Stomach smooth muscle (tissue), 2 donors: ENCODE results near the gene CHFR.
"Not testable (repeated sequence)": the region's sequence is repeated elsewhere in the genome, so short reads cannot be mapped to it uniquely, and the experiment has no call there.

Source experiments
- H3K27ac ChIP-seq: one replicate; pipeline ENCODE4 v1.7.0; 2013; ENCODE audit warnings: mild to moderate bottlenecking, low read length, inconsistent platforms
- H3K27me3 ChIP-seq, 2 donors: one replicate each; pipeline ENCODE4 v1.7.0; 2013; ENCODE audit warnings: low read length in 2 of 2; ENCODE audit not compliant: insufficient read depth in 2 of 2, control insufficient read depth in 1 of 2
- H3K36me3 ChIP-seq, 2 donors: one replicate each; pipeline ENCODE4 v1.7.0; 2013; ENCODE audit warnings: low read length in 2 of 2; ENCODE audit not compliant: control insufficient read depth in 2 of 2, insufficient read depth in 2 of 2
- H3K4me1 ChIP-seq: one replicate; pipeline ENCODE4 v1.7.0; 2013; ENCODE audit warnings: low read length; ENCODE audit not compliant: control insufficient read depth, insufficient read depth
- H3K4me3 ChIP-seq, 2 donors: one replicate each; pipeline ENCODE4 v1.7.0; 2013; ENCODE audit warnings: low read length in 2 of 2
- H3K9ac ChIP-seq, 2 donors: one replicate each; pipeline ENCODE4 v1.7.0; 2013; ENCODE audit warnings: low read length in 2 of 2, mild to moderate bottlenecking in 1 of 2
- H3K9me3 ChIP-seq, 2 donors: one replicate each; pipeline ENCODE4 v1.7.0; 2013; ENCODE audit warnings: low read length in 2 of 2; ENCODE audit not compliant: control insufficient read depth in 2 of 2
- donor health status: healthy.
- donor health status: Pancreatic carcinoma.

The CHFR gene

GRCh38 chr12:132828706-132829534, 58.5 kb downstream of the CHFR start, which contains the start of gene GOLGA3:
Gene GOLGA3 (minus strand): TSS chr12:132828869. CDS start chr12:132822128, 6,741 bp downstream.
- peaks cover 12 to 30% of the 10 kb centered on the region in 2 donors for H3K36me3 ChIP-seq
- peak within 1 kb of the TSS; percentile 92 to 99 for H3K4me3 ChIP-seq
- peak within 1 kb of the TSS; percentile 95 for H3K27ac ChIP-seq
- H3K4me1 ChIP-seq, result peaks cover 22% of the 10 kb centered on the region
- no peaks in the 10 kb centered on the region for H3K27me3 ChIP-seq
- H3K9ac ChIP-seq, result peak within 1 kb of the TSS; percentile 90 to 99
- H3K9me3 ChIP-seq, result no peaks in the 10 kb centered on the region

DNA sequence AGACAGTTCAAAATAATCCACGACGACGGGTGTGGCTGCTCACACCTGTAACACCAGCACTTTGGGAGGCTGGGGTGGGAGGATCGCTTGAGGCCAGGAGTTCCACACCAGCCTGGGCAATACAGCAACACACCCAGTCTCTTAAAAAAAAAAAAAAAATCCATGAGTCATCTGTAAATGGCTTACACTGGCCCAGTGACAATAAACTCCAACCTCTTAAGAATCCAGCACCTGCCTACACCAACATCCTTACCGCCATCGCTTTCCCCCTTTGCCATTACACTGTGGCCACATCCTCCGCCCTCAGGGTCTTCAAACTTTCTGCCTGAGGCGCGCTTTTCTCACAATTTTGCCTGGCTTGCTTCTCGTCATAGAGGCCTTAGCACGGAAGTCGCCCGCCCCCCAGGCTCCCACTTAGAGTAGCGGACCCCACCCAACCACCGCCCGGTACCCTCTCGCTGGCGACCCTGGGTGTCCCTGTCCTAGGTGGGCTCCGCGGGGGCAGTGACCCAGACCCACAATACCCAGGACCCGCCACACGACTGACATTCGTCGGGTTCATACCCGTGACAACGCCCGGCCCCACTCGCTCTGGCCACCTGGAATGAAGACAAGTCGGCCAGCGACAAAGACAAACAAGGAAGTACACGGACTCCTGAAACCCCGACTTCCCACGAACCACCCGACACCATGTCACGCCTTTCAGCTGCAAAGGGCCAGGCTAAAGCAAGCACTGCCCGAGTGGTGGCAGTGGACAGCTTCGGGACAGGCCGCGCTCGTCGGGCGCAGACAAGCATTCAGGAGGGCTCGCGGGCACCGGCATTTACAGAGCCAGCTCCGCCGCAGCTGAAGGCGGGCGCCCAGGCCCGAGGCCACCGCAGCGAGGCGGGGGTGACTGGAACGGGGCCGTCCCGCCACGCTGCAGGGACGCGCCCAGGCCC, 59.4 kb downstream of the CHFR start:
- H3K36me3 ChIP-seq, result peaks cover 12 to 24% of the 10 kb centered on the region in 2 donors
- H3K9me3 ChIP-seq, result no peaks in the 10 kb centered on the region
- peak overlapping the region; percentile 92 to 99 for H3K4me3 ChIP-seq
- H3K27me3 ChIP-seq, result no peaks in the 10 kb centered on the region
- peaks cover 22% of the 10 kb centered on the region for H3K4me1 ChIP-seq
- peak overlapping the region; percentile 80 to 90 for H3K9ac ChIP-seq
- peak overlapping the region; percentile 55 for H3K27ac ChIP-seq

DNA sequence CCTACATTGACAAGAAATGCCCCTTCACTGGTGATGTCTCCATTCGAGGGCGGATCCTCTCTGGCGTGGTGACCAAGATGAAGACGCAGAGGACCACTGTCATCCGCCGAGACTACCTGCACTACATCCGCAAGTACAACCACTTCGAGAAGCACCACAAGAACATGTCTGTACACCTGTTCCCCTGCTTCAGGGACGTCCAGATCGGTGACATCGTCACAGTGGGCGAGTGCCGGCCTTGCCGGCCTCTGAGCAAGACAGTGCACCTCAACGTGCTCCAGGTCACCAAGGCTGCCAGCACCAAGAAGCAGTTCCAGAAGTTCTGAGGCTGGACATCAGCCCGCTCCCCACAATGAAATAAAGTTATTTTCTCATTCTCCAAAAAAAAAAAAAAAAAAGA, 61.5 kb downstream of the CHFR start:
- Histone ChIP-seq H3K9me3 (no peaks in the 10 kb centered on the region), H3K36me3 (peaks cover 12 to 23% of the 10 kb centered on the region in 2 donors), H3K4me1 (peaks cover 22% of the 10 kb centered on the region), H3K4me3 (no peak overlapping the region), H3K27ac (no peak overlapping the region), H3K9ac (no peak overlapping the region), H3K27me3 (no peaks in the 10 kb centered on the region)

DNA sequence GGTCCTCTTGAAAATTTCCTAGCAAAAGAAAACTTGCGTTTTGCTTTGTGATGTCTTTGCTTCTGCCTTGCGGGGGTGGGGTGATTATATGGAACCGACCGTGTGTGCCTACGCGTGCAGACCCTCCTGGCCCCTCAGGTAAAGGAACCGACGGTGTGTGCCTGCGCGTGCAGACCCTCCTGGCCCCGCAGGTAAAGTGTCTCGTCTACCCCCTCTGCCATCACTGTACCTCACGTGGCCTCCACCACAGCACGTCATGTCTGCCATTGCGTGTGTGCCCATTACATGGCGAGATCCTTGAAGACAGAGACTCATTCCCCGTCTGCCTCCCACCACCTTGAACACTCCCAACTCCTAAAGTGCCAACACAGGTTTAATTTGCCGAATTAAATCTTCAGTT, 62.3 kb downstream of the CHFR start:
- no peak overlapping the region for H3K9ac ChIP-seq

GRCh38 chr12:132824053-132824452, 63.4 kb downstream of the CHFR start:
- Histone ChIP-seq H3K27me3 (no peaks in the 10 kb centered on the region), H3K27ac (no peak overlapping the region), H3K9me3 (no peaks in the 10 kb centered on the region), H3K9ac (no peak overlapping the region), H3K4me3 (no peak overlapping the region), H3K4me1 (peaks cover 22% of the 10 kb centered on the region), H3K36me3 (peaks cover 21 to 32% of the 10 kb centered on the region in 2 donors)

More for the DNA sequence above, 62.3 kb downstream of the CHFR start:
- Histone ChIP-seq H3K4me3 (no peak overlapping the region), H3K36me3 (peaks cover 19 to 29% of the 10 kb centered on the region in 2 donors), H3K27me3 (no peaks in the 10 kb centered on the region), H3K4me1 (peaks cover 22% of the 10 kb centered on the region), H3K27ac (no peak overlapping the region), H3K9me3 (no peaks in the 10 kb centered on the region)

DNA sequence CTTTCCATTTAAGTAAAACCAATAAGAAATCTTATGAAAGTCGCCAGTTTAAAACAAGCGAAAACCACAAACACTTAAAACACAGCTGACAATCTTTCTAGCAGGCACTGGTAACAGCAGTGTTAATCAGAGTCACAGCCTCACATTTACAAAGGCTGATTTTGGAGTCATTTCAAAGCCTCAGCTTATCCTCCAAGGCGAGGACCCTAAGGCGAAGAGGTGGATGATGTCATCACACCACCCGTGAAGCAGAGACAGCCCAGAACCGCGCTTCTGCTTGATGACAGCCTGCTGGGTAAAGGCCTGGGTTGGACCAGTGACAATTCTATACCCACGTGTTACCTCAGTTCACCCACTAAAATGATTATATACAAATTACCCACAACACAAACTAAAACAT, 68.8 kb downstream of the CHFR start:
- H3K27me3 ChIP-seq, result no peaks in the 10 kb centered on the region
- H3K4me1 ChIP-seq, result no peaks in the 10 kb centered on the region
- H3K4me3 ChIP-seq, result no peak overlapping the region
- H3K27ac ChIP-seq, result no peak overlapping the region
- H3K9me3 ChIP-seq, result no peaks in the 10 kb centered on the region
- H3K9ac ChIP-seq, result no peak overlapping the region
- H3K36me3 ChIP-seq, result peaks cover 38 to 45% of the 10 kb centered on the region in 2 donors

GRCh38 chr12:132814232-132814631, 73.2 kb downstream of the CHFR start:
- Histone ChIP-seq H3K36me3 (peaks cover 45 to 48% of the 10 kb centered on the region in 2 donors), H3K27ac (no peak overlapping the region), H3K27me3 (no peaks in the 10 kb centered on the region), H3K4me1 (no peaks in the 10 kb centered on the region), H3K9ac (no peak overlapping the region), H3K9me3 (no peaks in the 10 kb centered on the region), H3K4me3 (no peak overlapping the region)

DNA sequence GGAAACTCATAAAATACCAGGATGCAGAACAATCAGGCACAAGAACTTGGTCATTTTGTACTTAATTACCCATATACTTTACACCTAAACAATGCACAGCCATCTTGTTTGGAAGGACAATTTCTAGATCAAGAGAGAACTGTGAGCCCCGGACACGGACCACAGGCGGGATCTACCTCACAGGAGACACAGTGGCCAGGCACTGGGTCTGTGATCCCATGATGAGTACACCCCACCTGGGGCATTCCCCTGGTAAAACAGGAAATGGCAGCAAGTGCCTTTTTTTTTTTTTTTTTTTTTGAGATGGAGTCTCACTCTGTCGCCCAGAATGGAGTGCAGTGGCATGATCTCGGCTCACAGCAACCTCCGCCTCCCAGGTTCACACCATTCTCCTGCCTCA, 74.0 kb downstream of the CHFR start:
- Histone ChIP-seq H3K9me3 (no peaks in the 10 kb centered on the region), H3K36me3 (peaks cover 42 to 46% of the 10 kb centered on the region in 2 donors), H3K4me1 (no peaks in the 10 kb centered on the region), H3K27ac (no peak overlapping the region), H3K4me3 (no peak overlapping the region), H3K9ac (no peak overlapping the region), H3K27me3 (no peaks in the 10 kb centered on the region)

DNA sequence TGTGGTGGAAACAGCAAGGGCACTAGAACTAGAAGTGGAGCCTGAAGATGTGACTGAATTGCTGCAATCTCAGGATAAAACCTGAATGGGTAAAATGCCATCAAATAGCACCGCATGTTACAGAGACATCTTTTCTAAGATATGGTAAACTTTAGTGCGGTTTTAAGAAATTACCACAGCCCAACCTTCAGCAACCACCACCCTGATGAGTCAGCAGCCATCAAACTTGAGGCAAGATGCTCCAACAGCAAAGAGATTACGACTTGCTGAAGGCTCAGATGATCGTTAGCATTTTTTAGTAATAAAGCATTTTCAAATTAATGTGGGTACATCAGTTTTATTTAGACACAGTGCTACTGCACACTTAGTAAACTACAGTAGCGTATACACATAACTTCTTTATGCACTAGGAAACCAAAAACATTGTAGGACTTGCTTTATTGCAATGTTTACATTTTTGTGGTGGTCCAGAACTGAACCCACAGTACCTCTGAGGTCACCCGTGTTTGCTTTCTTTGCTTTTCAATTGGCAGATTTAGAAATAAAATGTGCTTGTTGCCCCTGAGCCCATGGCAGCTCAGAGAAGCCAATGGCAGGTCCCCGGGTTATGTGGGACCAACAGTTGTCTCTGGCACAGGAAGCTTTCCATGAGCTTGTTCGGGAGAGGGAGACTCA, 74.6 kb downstream of the CHFR start:
- Histone ChIP-seq H3K36me3 (peaks cover 46% of the 10 kb centered on the region in 2 donors), H3K4me3 (no peak overlapping the region), H3K4me1 (no peaks in the 10 kb centered on the region), H3K9ac (no peak overlapping the region), H3K27me3 (no peaks in the 10 kb centered on the region), H3K9me3 (no peaks in the 10 kb centered on the region), H3K27ac (no peak overlapping the region)

- peaks cover 47 to 50% of the 10 kb centered on the region in 2 donors for H3K36me3 ChIP-seq
These were observed 78.0 kb downstream of the CHFR start for GRCh38 chr12:132809391-132809790.

More at GRCh38 chr12:132809391-132809790, 78.0 kb downstream of the CHFR start:
- H3K4me3 ChIP-seq, H3K9ac ChIP-seq, H3K4me1 ChIP-seq, H3K9me3 ChIP-seq, H3K27ac ChIP-seq, H3K27me3 ChIP-seq: not testable (repeated sequence)
